Glutamatergic neuron (in vitro differentiated cells): ENCODE results near the gene TAF1D. TPM values are rescaled to one million over a fixed set of nuclear protein-coding genes. Genes with fewer than 3 reads are reported as not detected.

Experiments used
- DNase-seq: peaks from one replicate; pipeline ENCODE4 v3.0.0; 2022
- H3K27ac Mint-ChIP-seq: one replicate; pipeline ENCODE4 v1.8.0; 2020; ENCODE audit warnings: mild to moderate bottlenecking, mixed read lengths, inconsistent platforms; ENCODE audit not compliant: unreplicated experiment
- H3K27me3 Mint-ChIP-seq: one replicate; pipeline ENCODE4 v1.8.0; 2020; ENCODE audit warnings: mild to moderate bottlenecking, moderate library complexity, mixed read lengths, inconsistent platforms; ENCODE audit not compliant: unreplicated experiment
- H3K36me3 Mint-ChIP-seq: one replicate; pipeline ENCODE4 v1.8.0; 2020; ENCODE audit warnings: mild to moderate bottlenecking, mixed read lengths, inconsistent platforms; ENCODE audit not compliant: unreplicated experiment
- H3K4me1 Mint-ChIP-seq: one replicate; pipeline ENCODE4 v1.8.0; 2020; ENCODE audit warnings: mild to moderate bottlenecking, low read depth, mixed read lengths, inconsistent platforms; ENCODE audit not compliant: unreplicated experiment
- H3K4me3 Mint-ChIP-seq: one replicate; pipeline ENCODE4 v1.8.0; 2020; ENCODE audit warnings: mild to moderate bottlenecking, mixed read lengths, inconsistent platforms; ENCODE audit not compliant: unreplicated experiment
- H3K9me3 Mint-ChIP-seq: one replicate; pipeline ENCODE4 v1.8.0; 2020; ENCODE audit warnings: mild to moderate bottlenecking, moderate library complexity, mixed read lengths, inconsistent platforms; ENCODE audit not compliant: unreplicated experiment
- CTCF ChIP-seq: fragments of 200-600 bp; sonication (generic); IDR thresholded peaks from one replicate; pipeline ENCODE4 v1.5.0; 2021; ENCODE audit not compliant: partially characterized antibody, unreplicated experiment
- total RNA-seq: library from RNA; stranded (reverse); fragmentation: NEBNext Ultra II Directional; extraction: Animal tissue kit (Norgen Biotek cat#: 25700); gene quantifications from one replicate; pipeline ENCODE4 v1.2.1, GENCODE V29; 2021; ENCODE audit not compliant: unreplicated experiment

TAF1D gene
- total RNA-seq, 1 donor from 2014 or later, result 71.9 TPM

GRCh38 chr11:93733474-93733873, 7.8 kb downstream of the TAF1D start:
- Mint-ChIP-seq H3K9me3 (no peaks in the 10 kb centered on the region), H3K4me1 (peaks cover 3% of the 10 kb centered on the region), H3K4me3 (no peak overlapping the region), H3K27ac (no peak overlapping the region), H3K27me3 (no peaks in the 10 kb centered on the region), H3K36me3 (no peaks in the 10 kb centered on the region)
- no peak for DNase-seq
- no peak for TF ChIP-seq CTCF

DNA sequence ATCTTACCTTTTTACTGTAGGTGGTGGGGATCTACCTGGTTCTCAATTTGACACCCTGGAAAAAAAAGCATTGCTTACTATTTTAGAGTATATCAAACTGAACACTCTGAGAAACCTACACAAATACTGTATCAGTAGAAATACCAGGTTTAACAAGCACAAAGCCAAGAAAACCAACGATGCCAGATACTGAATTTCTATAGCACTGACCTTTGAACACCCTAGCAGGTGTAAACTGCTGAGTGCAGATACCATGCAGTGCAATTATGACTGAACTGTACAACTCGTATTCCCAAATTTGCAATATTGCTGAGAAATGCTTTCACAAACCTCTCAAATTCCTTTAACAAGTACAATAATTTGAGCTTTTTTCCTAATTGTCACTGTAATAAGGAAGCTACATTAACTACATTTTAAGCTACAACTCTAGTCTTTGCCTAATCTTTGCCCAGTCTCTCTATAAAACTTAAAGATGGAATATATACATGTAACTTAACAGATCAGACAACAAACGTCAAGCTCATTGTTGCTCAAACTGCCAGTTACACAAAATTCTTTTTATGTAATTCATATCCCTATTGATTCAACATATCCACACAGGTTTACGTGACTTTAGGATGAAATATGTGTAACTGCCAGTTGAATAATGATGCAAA, 8.9 kb downstream of the TAF1D start:
- no peak overlapping the region for H3K4me3 Mint-ChIP-seq
- no peaks in the 10 kb centered on the region for H3K9me3 Mint-ChIP-seq
- no peak for TF ChIP-seq CTCF
- H3K4me1 Mint-ChIP-seq, result no peaks in the 10 kb centered on the region
- H3K27ac Mint-ChIP-seq, result no peak overlapping the region
- H3K36me3 Mint-ChIP-seq, result no peaks in the 10 kb centered on the region
- DNase-seq, result no peak
- no peaks in the 10 kb centered on the region for H3K27me3 Mint-ChIP-seq

- Mint-ChIP-seq H3K9me3 (no peaks in the 10 kb centered on the region), H3K27me3 (no peaks in the 10 kb centered on the region), H3K4me1 (no peaks in the 10 kb centered on the region), H3K36me3 (no peaks in the 10 kb centered on the region), H3K27ac (no peak overlapping the region), H3K4me3 (no peak overlapping the region)
- no peak for DNase-seq
- no peak for TF ChIP-seq CTCF
Observed at GRCh38 chr11:93730108-93731107, 10.9 kb downstream of the TAF1D start.

DNA sequence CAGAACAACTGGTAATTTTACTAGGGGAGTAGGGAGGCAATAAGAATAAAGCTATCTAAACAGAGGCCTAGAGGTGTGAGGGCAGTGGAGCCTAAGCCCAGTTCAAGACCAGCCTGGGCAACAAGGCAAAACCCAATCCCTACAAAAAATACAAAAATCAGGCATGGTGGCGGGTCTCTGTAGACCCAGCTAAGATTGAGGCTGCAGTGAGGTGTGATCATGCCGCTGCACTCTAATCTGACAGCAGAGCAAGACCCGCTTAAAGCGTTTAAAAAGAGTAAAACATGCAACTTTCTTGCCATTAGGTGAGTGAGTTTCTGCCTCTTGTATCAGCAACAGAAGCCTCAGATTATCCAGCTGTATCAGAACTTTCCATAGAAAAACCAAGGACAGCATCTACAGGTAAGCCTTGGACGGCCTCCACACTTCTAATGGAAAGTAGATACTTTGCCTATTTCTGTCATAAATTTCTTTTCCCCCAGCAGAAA, 12.1 kb downstream of the TAF1D start:
- Mint-ChIP-seq H3K27me3 (no peaks in the 10 kb centered on the region), H3K4me1 (no peaks in the 10 kb centered on the region), H3K9me3 (no peaks in the 10 kb centered on the region), H3K36me3 (no peaks in the 10 kb centered on the region), H3K27ac (no peak overlapping the region), H3K4me3 (no peak overlapping the region)
- TF ChIP-seq CTCF, result no peak
- DNase-seq, result no peak

DNA sequence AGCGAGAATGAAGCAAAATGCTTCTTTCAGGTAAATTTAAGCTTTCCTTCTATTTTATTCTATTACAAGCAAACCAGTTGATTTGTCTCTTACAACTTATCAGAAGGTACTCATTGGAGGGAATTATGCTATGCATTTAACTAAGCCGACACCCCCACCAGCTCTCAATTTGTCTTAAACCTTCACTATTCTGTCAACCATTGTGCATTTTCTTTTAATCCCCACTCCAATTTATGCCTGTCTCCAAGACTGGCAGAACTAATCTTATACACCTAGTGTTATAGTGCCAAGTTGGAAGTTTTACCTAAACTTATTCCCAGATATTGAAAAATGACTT, 12.5 kb downstream of the TAF1D start:
- no peak for DNase-seq
- H3K36me3 Mint-ChIP-seq, result no peaks in the 10 kb centered on the region
- H3K4me1 Mint-ChIP-seq, result no peaks in the 10 kb centered on the region
- no peak for TF ChIP-seq CTCF
- no peak overlapping the region for H3K4me3 Mint-ChIP-seq
- H3K27me3 Mint-ChIP-seq, result no peaks in the 10 kb centered on the region
- H3K9me3 Mint-ChIP-seq, result no peaks in the 10 kb centered on the region
- H3K27ac Mint-ChIP-seq, result no peak overlapping the region
